HUES64 (cell line): ENCODE data around the gene MEGF6.

ENCODE experiments used
- H3K27ac ChIP-seq: 2 replicates; pipeline ENCODE4 v1.7.0; 2013; ENCODE audit warnings: low read depth, low read length, inconsistent platforms
- H3K27me3 ChIP-seq: 2 replicates; pipeline ENCODE4 v1.6.1; 2013; ENCODE audit warnings: mild to moderate bottlenecking, low read length; ENCODE audit not compliant: insufficient read depth
- H3K36me3 ChIP-seq: 2 replicates; pipeline ENCODE4 v1.6.1; 2013; ENCODE audit warnings: mild to moderate bottlenecking, low read length; ENCODE audit not compliant: insufficient read depth
- H3K4me1 ChIP-seq: 2 replicates; pipeline ENCODE4 v1.6.1; 2013; ENCODE audit warnings: mild to moderate bottlenecking, low read length, moderate library complexity; ENCODE audit not compliant: insufficient read depth
- H3K4me3 ChIP-seq: 2 replicates; pipeline ENCODE4 v1.5.1; 2013; ENCODE audit warnings: mild to moderate bottlenecking, low read length, moderate library complexity
- H3K9ac ChIP-seq: 2 replicates; pipeline ENCODE4 v1.6.1; 2013; ENCODE audit warnings: mild to moderate bottlenecking, low read depth, low read length
- H3K9me3 ChIP-seq: 2 replicates; pipeline ENCODE4 v1.6.1; 2013; ENCODE audit warnings: low read depth, low read length; ENCODE audit not compliant: insufficient read depth
- WGBS: fragments of 150-250, 120-280 bp; methylation state at CpG from one replicate; pipeline ENCODE4 v1.1.7; 2013; ENCODE audit warnings: missing lambda C conversion rate; 5-methylcytosine and 5-hydroxymethylcytosine counted together

MEGF6 gene

DNA sequence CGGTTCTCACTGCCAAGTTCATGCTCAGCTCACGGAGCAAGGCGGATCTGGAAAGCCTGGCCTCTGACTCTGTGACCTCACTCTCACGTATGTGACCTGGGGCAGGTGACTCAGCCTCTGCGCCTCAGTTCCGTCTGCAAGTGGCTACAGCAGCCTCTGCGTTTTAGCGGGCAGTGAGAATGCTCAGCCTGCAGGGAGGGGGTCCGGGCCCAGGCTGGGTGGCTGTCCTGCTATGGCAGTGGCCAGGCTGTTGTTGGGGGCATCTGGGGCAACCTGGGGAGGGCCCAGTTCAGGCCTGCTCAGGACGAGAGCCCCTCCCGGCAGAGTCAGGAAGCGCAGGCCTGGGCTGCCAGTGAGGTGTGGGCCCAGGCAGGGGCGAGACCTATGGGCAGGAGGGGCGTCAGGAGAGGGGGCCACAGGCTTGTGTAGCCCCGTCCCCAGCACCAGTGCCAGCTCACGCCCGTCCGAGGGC, 128.9 kb downstream of the MEGF6 start:
- no peak overlapping the region for H3K4me3 ChIP-seq
- WGBS: 81% methylated on average over 18 of the region's 18 CpGs
- H3K9me3 ChIP-seq: no peaks in the 10 kb centered on the region
- H3K36me3 ChIP-seq: peaks cover 11% of the 10 kb centered on the region
- no peaks in the 10 kb centered on the region for H3K4me1 ChIP-seq
- H3K27me3 ChIP-seq: no peaks in the 10 kb centered on the region
- no peak overlapping the region for H3K27ac ChIP-seq
- H3K9ac ChIP-seq: no peak overlapping the region

DNA sequence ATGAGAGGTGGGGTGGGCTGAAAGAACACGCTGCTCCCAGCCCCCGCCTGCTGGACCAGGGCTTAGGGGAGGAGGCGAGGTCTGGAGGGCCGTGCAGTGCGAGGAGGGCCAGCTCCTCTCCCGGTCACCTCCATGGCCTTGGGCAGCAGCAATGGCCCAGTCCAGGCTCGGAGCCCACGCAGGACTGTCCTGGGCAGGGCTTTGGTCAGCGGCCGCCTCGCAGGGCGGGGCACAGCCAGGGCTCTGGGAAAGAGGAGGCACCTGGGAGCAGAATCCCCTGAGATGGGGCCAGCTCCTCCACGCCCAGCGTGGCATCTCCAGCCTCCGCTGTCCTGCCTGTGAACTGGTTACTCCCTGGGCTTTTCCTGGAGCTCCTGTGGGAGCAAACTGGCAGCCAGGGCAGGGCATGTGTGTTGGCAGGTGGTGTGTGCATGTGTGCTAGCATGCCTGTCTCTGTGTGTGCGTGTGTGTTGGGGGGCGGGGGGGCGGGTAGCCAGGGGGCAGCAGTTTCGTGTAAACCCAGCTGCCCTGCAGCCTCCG, 129.4 kb downstream of the MEGF6 start:
- peaks cover 11% of the 10 kb centered on the region for H3K36me3 ChIP-seq
- H3K27ac ChIP-seq: no peak overlapping the region
- WGBS: 91% methylated on average over 20 of the region's 20 CpGs
- H3K9me3 ChIP-seq: no peaks in the 10 kb centered on the region
- H3K27me3 ChIP-seq: no peaks in the 10 kb centered on the region
- H3K9ac ChIP-seq: no peak overlapping the region
- no peak overlapping the region for H3K4me3 ChIP-seq
- no peaks in the 10 kb centered on the region for H3K4me1 ChIP-seq

DNA sequence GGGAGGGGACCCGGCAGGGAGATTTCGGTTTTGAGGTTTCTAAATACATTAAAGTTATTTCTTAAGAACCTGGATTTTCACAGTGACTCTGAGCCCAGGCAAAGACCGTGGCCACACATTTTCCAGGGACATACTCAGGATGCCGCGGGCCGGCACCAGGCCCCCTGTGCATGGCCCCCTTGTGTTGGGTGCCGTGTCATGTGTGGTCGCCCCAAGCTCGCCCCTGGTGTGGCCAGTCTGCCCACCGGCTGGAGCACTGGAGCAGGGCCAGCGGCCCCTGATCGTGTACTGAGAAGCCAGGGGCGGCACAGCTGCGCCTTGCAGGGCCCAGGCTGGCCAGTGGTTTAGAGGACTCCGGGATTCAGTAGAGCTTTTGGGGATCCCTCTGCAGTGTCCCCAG, 130.3 kb downstream of the MEGF6 start:
- Histone ChIP-seq H3K9ac (no peak overlapping the region), H3K36me3 (peaks cover 11% of the 10 kb centered on the region), H3K4me1 (no peaks in the 10 kb centered on the region), H3K27me3 (no peaks in the 10 kb centered on the region), H3K9me3 (no peaks in the 10 kb centered on the region), H3K4me3 (no peak overlapping the region), H3K27ac (no peak overlapping the region)
- 91% methylated on average over 15 of the region's 15 CpGs for WGBS

DNA sequence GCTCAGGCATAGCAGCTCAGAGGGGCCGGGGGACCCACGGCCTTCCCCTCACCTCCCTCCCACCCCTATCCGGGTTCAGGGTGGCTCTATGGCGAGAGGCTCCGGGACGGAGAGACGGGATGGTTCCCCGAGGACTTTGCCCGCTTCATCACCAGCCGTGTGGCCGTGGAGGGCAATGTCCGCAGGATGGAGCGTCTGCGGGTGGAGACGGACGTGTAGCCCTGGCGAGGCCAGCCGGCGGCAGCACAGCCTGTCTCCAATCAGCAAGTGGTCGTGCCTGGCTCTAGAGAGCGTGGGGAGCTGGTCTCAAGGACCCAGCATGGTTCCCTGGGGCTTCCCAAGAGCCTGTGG, 131.0 kb downstream of the MEGF6 start:
- H3K36me3 ChIP-seq: peaks cover 11% of the 10 kb centered on the region
- no peaks in the 10 kb centered on the region for H3K9me3 ChIP-seq
- no peak overlapping the region for H3K4me3 ChIP-seq
- no peaks in the 10 kb centered on the region for H3K27me3 ChIP-seq
- H3K27ac ChIP-seq: no peak overlapping the region
- no peaks in the 10 kb centered on the region for H3K4me1 ChIP-seq
- no peak overlapping the region for H3K9ac ChIP-seq
- 93% methylated on average over 21 of the region's 21 CpGs for WGBS

DNA sequence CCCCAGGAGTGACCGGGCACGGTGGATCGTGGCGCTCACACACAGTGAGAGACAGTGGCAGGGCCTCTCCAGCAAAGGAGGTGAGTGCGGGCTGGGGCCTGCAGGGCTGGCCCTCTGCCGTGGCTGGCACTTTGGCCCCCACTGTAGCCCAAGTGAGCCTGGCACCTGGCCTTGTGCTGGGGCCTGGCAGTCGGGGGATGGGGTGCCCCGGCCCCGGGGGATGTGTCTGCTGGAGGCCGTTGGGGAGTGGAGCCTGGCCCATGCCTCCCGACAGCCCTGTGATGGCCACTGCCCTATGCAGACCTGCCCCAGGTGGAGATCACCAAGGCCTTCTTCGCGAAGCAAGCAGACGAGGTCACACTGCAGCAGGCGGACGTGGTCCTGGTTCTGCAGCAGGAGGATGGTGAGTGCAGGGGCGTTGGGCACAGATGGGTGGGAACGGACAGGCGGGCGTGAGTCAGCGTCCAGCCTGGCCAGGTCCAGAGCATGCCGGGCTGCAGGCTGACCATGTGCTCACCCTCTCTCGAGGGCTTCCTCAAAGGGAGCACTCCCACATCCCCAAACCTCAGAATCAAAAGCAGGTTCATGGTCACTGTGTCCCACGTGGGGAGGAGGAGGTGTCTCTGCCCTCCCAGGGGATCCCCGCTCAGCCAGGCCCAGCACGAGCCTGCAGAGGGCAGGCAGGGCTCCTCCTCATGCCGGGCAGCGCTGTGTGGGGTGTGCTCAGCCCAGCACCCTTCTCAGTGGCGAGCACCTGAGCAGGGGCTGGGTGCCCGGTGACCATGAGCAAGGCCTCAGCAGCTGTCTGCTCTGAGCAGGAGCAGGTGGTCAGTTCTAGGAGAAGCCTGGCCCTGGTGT, 131.6 kb downstream of the MEGF6 start:
- no peak overlapping the region for H3K4me3 ChIP-seq
- no peaks in the 10 kb centered on the region for H3K4me1 ChIP-seq
- 97% methylated on average over 30 of the region's 30 CpGs for WGBS
- no peak overlapping the region for H3K9ac ChIP-seq
- no peak overlapping the region for H3K27ac ChIP-seq
- H3K36me3 ChIP-seq: peaks cover 11% of the 10 kb centered on the region
- no peaks in the 10 kb centered on the region for H3K27me3 ChIP-seq
- no peaks in the 10 kb centered on the region for H3K9me3 ChIP-seq

DNA sequence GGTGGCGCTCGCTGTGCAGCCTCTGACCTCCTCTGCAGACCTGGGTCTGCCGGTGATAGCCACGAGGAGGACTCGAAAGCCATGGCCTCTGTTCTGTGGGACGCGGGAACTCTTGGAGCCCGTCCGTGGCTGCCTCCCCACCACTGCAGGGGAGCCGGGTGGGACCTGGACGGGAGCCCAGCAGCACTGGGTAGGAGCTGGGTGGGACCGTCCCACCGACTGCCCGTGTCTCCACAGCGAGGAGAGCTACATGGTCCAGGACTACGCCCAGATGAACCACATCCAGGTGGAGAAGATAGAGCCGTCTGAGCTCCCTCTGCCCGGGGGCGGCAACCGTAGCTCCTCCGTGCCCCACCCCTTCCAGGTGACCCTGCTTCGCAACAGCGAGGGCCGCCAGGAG, 133.1 kb downstream of the MEGF6 start:
- H3K36me3 ChIP-seq: peaks cover 23% of the 10 kb centered on the region
- 92% methylated on average over 24 of the region's 24 CpGs for WGBS
- H3K4me1 ChIP-seq: no peaks in the 10 kb centered on the region
- H3K9ac ChIP-seq: no peak overlapping the region
- H3K27me3 ChIP-seq: no peaks in the 10 kb centered on the region
- H3K27ac ChIP-seq: no peak overlapping the region; the same call in 1 of the 2 replicates
- no peaks in the 10 kb centered on the region for H3K9me3 ChIP-seq
- no peak overlapping the region for H3K4me3 ChIP-seq

DNA sequence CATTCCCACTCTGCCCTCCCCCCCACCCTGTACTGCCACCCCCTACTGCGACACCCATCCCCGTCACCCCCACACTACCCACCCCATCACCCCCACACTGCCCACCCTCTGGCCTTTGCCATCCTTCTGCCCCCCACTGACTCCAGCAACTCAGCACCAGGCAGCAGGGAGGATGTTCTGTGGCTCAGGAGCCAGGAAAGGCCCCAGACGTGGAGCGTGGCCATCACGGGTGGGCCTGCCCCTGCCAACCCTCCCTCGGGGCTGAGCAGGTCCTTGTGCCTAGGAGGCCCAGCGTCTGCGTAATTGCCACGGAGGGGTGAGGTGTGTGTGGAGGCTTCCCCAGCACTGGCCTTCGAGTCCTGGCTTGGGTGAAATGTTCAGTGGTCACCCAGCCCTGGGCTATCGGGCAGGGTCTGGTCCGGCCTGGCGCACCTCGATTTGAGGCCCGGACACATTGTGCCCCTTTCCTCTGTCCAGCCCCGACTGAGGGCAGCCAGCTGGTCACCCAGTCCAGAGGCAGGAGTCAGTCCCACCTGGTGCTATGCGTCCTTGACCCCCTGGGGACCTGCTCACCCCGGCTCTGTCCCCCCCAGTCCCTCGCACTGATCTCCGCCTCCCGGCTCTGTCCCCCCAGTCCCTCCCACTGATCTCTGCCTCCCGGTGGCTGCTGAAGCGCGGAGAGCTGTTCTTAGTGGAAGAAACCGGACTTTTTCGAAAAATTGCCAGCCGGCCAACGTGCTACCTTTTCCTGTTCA, 133.9 kb downstream of the MEGF6 start:
- no peak overlapping the region for H3K9ac ChIP-seq
- WGBS: 86% methylated on average over 26 of the region's 28 CpGs
- peaks cover 26% of the 10 kb centered on the region for H3K36me3 ChIP-seq
- no peak overlapping the region for H3K4me3 ChIP-seq
- H3K9me3 ChIP-seq: no peaks in the 10 kb centered on the region
- 0 out of 2 replicates have a peak, but pooled peaks cover under 1% of the 10 kb centered on the region for H3K4me1 ChIP-seq
- H3K27ac ChIP-seq: no peak overlapping the region; the same call in 1 of the 2 replicates
- no peaks in the 10 kb centered on the region for H3K27me3 ChIP-seq

DNA sequence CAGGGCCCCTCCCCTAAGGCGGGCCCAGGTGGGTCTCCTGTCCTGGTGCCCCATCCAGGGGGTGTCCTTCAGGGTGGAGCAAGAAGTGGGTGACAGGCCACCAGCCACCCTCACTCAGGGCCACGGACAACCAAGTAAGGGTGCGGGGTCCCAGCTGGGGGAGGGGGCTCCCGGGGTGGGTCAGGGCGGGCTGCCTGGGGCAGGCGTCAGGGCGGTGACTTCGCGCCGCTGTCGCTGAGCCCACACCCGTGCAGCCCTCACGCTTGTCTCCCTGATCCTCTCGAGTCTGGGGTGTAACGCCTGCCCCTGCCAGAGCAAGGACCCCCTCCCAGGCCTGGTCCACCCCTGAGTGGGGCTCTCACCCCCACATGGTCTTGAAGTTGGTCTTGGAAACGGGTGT, 134.6 kb downstream of the MEGF6 start:
- no peaks in the 10 kb centered on the region for H3K9me3 ChIP-seq
- peaks cover 26% of the 10 kb centered on the region for H3K36me3 ChIP-seq
- H3K4me1 ChIP-seq: peaks cover 8% of the 10 kb centered on the region
- no peaks in the 10 kb centered on the region for H3K27me3 ChIP-seq
- H3K9ac ChIP-seq: no peak overlapping the region
- no peak overlapping the region for H3K4me3 ChIP-seq
- WGBS: 94% methylated on average over 16 of the region's 16 CpGs
- no peak overlapping the region for H3K27ac ChIP-seq

DNA sequence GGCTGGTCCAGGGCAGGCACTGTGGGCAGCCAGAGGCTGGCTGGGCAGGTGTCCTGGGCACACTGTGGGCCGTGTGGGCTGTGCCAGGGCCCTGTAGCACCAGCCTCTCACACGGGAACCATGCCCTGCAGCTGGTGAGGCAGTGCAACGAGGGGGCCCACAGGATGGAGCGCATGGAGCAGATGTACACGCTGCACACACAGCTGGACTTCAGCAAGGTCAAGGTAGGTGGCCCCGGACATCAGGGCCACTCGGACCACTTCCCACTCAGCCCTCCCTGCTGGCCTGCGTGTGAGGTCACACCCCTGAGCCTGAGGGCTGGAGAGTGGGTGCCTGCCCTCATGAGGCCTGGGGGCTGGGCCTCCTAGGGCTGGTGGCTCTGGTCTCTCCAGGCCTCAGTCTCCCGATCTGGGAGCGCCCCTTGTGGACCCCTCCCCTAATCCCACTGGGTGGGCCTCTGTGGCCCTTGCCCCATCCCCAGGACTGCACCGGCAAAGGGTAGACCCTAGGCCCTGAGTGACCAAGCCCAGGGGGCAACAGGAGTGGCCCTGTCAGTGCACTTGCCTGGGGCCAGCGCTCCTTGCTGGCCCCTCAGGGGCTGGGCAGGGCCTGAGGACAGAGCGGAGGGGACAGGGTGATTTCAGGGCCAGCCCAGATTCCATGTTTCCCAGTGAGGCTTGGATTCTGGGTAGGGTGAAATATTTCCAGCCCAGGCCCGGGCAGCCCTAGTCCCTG, 135.3 kb downstream of the MEGF6 start:
- H3K4me1 ChIP-seq: peaks cover 15% of the 10 kb centered on the region
- H3K4me3 ChIP-seq: no peak overlapping the region
- peaks cover 26% of the 10 kb centered on the region for H3K36me3 ChIP-seq
- H3K27ac ChIP-seq: no peak overlapping the region
- no peaks in the 10 kb centered on the region for H3K9me3 ChIP-seq
- WGBS: 96% methylated on average over 14 of the region's 14 CpGs
- no peak overlapping the region for H3K9ac ChIP-seq
- H3K27me3 ChIP-seq: no peaks in the 10 kb centered on the region

DNA sequence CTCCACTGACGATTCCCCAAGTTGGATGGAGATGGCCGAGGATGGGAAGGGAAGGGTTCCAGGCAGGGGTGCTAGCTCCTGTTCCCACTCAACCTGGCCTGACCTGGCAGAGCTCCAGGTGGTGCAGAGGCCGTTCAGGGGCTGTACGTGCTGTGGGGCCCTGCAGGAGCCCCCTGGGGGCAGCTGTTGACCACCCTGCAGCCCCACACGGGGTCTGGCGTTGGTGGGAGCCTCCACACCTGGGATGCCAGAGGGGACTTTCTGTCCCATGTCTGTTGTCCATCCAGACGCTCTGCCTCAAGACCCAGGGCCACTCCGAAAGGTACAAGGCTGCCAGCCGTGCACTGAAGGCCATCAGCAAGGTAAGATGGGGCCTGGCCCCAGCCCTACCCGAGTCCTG, 136.9 kb downstream of the MEGF6 start:
- Histone ChIP-seq H3K36me3 (peaks cover 26% of the 10 kb centered on the region), H3K9me3 (no peaks in the 10 kb centered on the region), H3K4me3 (no peak overlapping the region), H3K9ac (no peak overlapping the region), H3K4me1 (peaks cover 19% of the 10 kb centered on the region), H3K27ac (no peak overlapping the region), H3K27me3 (no peaks in the 10 kb centered on the region)
- 83% methylated on average over 10 of the region's 10 CpGs for WGBS

DNA sequence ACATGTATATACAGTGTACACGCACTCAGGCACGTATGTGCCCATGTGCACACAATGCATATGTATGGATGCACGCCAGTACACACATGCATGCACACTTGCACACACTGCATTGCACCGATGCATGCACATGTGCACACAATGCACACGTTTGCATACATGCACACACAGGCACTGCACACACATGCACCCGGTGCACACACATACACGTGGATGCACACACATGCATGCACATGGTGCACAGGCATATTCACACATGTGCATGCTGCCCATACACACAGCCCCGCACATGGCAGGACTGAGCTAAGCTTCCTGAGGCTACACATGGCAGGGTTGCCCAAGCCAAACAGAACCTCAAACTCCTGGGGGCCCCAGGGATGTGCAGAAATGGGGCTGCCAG, 137.3 kb downstream of the MEGF6 start:
- Histone ChIP-seq H3K4me3 (no peak overlapping the region), H3K27me3 (no peaks in the 10 kb centered on the region), H3K9me3 (no peaks in the 10 kb centered on the region), H3K27ac (no peak overlapping the region), H3K36me3 (peaks cover 28% of the 10 kb centered on the region), H3K9ac (no peak overlapping the region), H3K4me1 (peaks cover 19% of the 10 kb centered on the region)
- WGBS: 96% methylated on average over 8 of the region's 8 CpGs
